ENCODE measurements around the gene ALCAM.
"Not testable (repeated sequence)": the region's sequence is repeated elsewhere in the genome, so short reads cannot be mapped to it uniquely, and the experiment has no call there.

ALCAM gene

DNA sequence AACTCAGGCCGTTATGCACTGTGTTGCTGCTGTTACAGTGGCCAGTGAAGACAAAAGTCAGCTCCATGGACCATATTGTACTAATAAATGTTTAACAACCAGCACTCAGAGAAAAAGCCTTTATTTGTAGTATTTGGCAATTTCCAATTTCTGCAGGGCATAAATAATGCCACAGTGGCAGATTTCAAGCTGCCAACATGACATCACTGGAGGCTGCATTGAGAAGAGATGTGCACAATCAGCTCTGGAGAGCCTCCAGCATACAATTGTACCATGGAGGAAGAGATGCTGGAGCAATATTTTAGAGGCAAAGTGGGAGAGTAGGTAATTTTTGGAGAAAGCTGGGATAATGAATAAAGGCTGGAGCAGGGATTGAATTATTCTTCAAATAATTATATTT lies 9.7 kb upstream of the ALCAM start:
- no peak for DNase-seq

DNA sequence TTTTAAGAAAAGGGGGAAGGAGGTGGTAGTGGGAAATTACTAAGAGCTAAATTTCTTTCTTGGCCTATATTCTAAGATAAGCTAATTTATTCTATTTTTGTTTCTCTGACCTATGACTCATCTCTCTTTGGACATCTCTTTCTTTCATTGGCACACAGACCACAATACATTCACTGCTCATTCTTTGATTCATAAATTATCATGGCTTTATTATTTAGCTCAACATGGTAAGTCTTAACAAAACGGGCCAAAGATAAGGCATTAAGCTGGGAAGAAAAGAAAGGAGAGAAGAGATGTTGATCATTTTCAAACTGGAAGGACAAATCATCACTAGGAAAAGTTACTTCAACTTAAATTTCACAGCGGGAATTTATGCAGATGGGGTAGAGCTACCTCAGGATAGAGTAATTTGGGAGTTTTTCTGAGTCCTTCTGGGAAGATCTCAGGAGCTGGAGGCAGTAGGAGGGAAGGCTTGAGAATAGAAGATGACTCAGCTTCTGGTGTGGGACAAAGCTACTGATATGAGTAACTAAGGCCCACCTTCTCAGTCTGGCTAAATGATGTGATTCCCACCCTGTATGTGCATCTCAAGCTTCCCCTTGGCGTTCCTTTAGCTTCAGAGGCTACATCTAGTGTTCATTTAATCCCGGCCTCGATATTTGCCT lies 7.5 kb upstream of the ALCAM start:
- DNase-seq = no peak

DNA sequence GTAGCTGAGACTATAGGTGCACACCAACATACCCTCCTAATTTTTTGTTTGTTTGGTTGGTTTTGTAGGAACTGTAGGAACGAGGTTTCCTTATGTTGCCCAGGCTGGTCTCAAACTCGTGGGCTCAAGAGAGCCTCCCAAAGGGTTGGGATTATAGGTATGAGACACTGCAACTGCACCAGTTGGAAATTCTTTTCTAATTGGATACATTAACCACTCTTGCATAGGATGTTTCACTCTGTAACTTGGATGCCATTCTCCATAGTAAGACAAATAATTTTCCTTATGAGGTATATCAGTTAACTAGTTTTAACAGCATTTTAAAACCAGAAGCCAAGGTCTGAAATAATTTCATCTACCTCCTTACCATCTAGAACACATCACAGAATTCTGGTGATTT lies 6.7 kb upstream of the ALCAM start:
- no peak for DNase-seq

DNA sequence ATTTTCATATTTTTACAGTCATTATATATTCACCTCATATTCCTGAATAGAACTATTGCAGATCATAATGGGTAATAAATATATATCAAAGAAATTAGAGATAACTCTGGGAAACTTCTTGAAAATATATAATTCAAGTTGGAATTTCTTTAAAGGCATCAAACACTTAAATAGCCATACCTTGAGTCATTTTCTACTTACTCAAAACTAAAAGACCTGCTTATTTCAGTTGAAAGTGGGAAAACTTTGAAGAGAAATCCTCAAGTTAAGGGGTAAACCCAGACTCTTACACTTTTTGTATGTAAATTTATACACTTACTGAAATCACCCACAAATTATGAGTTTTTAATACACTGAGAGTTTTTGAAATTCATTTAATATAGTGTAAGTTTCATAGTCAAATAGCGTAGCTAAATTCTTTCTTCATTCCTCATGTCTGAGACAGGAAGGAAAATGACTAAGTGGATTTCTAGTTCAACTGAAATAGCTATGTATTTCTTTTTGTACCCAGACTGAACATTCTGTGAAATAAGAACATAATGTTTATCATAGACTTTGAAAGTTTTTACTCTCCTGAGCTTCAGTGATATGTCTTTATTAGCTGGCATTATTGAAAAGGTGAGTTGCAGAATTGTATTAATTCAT lies 4.6 kb upstream of the ALCAM start:
- DNase-seq = no peak

DNA sequence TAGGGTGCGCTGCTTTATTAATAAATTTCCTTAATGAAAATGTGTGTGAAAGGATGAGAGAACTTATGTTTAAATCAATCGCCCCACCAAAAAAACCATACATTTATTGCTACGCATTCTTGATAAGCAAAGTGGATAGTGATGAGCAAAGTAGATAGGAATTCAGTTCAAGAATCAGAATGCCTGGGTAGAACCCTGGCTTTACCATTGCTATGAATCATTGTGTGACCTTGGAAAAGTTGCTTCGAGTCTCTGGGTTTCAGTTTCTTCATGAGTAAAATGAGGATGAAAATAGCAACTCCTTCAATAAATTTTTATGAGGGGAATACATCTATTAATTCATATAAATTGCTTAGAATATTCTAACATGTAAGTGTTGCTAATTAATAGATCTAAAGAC lies 2.6 kb upstream of the ALCAM start:
- DNase-seq = no peak

DNA sequence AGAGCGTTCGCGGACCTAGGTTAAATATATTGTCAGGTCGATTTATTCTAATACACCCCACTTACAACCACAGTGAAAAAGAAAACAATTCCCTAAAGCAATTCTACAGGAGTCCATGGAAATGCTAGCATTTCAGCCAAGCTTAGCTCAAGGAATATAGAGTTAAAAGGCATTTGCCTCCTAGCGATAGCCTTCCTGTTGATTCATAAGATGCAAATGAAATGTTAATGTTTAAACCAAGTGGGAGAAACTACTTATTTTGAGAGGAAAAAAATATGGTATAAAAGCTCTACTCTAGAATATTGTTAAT lies 1.7 kb upstream of the ALCAM start:
- DNase-seq = no peak

GRCh38 chr3:105365391-105366325 lies 1.1 kb upstream of the ALCAM start:
- DNase-seq = peak; percentile 57

GRCh38 chr3:105367063-105367405 lies 325 bp downstream of the ALCAM start:
- peak; percentile 62 for DNase-seq

DNA sequence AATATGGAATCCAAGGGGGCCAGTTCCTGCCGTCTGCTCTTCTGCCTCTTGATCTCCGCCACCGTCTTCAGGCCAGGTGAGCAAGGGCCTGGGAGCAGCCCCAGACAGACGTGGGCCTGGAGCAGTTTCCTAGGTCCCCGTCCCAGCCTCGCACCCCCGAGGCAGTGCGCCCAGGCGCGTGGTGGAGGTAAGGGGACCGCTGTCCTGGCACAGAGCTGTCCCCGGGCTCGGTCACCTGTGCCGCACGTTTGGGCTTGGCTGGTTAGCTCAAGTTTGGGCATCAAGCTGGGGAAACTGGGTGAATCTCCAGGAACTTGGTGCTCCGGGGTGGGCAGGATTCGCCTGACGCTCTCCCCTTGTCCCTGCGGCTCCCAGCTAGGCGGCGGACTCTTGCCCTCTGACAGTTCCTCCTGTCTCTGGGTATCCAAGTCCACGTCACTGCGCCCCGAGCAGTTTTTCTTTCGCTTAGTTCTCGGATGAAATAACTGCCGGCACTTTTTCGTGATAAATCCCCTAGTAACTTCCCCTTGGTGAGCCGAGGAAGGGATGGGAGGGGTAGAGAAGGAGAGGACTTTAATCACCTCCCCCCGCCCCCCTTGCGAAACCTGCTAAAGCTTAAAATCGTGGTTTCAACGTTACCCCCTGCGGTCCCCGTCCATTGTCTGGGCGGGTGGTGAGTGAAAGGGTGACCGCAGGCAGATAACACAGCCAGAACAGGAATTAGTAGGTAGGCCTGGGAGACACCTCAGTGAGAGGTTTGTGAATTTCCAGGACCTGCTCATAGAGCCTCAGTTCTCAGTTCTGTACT lies 901 bp downstream of the ALCAM start:
- DNase-seq = peak; percentile 75

- DNase-seq = peak; percentile 71
These were observed 2.1 kb downstream of the ALCAM start for GRCh38 chr3:105368566-105369499.

GRCh38 chr3:105369500-105370371 lies 3.0 kb downstream of the ALCAM start:
- DNase-seq = peak; percentile 83

DNA sequence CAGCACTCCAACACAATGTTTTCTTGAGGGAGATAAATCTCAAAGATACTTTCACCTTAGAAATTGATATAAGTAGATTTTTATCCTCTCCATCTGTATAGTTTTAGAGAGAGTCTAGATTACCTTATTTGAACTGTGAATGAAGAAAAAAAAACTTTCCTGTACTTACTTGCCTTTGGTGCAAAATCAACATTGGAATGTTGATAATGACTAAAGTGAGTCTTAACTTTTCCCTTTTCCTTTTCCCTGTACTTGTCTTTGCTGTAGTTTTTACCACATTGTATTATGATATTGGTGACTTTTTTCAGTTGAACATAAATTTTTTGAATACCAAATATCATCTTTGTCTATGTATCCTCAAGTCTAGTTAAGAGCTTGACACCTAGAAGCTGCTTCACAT lies 6.7 kb downstream of the ALCAM start:
- DNase-seq = no peak

- no peak for DNase-seq
These were observed 9.2 kb downstream of the ALCAM start for GRCh38 chr3:105375750-105376511.

- DNase-seq = no peak
These were observed 11.0 kb downstream of the ALCAM start for GRCh38 chr3:105377716-105378115.

DNA sequence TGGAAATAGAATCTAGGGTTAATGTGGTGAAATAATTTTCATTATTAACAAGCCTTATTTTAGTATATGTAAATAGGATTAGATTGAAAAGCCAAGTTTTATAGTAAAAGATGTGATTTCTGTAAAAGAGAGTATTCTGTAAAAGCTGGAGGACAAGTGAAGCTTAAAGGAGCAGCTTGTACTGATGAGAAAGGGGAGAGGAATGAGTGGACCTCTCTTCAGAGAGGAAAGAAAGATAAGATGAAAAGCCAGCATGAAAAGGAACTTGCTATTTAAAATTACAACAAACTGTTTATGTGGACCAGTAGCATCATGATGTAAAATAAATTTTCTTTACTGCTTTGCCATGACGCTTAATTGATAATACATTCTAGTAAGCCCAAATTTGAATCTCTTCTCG lies 18.5 kb downstream of the ALCAM start:
- DNase-seq = no peak

DNA sequence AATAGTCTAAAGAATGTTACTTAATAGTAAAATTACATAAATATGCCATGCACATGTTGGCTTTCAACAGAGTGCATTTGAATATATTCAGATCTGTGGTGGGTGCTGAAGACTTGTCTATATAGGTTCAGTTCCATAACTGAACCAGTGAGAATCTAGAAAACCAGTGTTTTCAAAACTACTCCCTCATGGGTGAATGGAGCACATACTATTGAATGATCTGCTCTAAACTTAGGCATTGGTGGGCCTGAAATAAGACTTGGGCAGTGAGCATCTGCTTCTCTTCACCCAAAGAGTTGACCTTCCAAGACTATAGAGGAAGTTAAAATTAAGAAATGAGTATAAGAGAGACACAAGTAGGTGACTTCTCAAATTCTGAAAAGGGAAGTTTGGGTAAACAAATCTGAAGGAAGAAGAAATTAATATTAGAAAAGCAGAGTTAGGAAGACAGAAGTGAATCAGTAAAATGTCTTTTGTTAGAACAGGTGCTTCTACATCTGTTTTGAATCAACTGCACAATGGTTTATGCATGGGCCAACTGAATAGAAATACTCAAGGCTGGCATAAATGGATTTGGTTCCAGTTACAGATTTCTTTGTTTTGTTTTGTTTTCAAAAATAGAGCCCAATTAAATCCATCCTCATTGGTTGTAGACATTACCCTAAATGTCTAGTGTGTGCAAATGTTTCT lies 19.3 kb downstream of the ALCAM start:
- no peak for DNase-seq

- DNase-seq = no peak
These were observed 20.5 kb downstream of the ALCAM start for GRCh38 chr3:105387122-105387751.

DNA sequence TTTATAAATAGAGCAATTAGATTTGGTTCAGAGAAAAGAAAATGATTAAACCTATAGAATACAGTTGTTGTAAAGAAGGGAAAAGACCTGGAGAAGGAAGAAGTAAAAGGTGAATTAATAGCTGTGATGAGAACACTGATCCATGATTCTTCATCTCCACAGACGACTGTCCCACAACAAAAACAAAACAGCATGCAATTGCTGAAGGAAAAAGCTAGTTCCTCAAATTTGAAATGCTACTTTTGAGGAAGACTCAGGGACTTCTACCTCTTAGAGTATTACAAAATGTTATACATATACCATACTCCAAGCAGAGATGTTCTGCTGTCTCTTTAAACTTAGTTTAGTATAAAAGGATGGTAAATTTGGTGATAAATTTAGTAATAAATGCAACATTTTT lies 21.5 kb downstream of the ALCAM start:
- DNase-seq = no peak

DNA sequence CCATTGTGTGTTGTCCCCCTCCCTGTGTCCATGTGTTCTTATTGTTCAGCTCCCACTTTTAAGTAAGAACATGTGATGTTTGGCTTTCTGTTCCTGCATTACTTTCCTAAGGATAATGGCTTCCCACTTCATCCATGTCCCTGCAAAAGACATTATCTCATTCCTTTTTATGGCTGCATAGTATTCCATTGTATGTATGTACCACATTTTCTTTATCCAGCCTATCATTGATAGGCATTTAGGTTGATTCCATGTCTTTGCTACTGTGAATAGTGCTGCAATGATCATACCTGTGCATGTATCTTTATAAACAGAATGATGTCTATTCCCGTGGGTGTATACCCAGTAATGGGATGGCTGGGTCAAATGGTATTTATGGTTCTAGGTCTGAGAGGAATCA lies 23.1 kb downstream of the ALCAM start:
- DNase-seq = not testable (repeated sequence)

All from islet precursor cell (in vitro differentiated cells).